Esophagus (tissue), 2 donors: ENCODE measurements around the gene TBX10. TPM values are rescaled to one million over a fixed set of nuclear protein-coding genes. Genes with fewer than 3 reads are reported as not detected.
A peak's percentile ranks its signal among the peaks of the same experiment; 100 is the strongest.

Experiments used
- H3K27ac ChIP-seq, 2 donors: one replicate each; pipeline ENCODE4 v1.5.1; 2013; ENCODE audit warnings: low read depth in 2 of 2, mild to moderate bottlenecking in 2 of 2, inconsistent platforms in 1 of 2, low read length in 1 of 2, moderate library complexity in 1 of 2
- H3K27me3 ChIP-seq, 2 donors: one replicate each; pipeline ENCODE4 v1.6.1; 2013; ENCODE audit warnings: low read length in 2 of 2, control low read depth in 1 of 2, mild to moderate bottlenecking in 1 of 2; ENCODE audit not compliant: insufficient read depth in 2 of 2, control insufficient read depth in 1 of 2
- H3K36me3 ChIP-seq, 2 donors: one replicate each; pipeline ENCODE4 v1.6.1; 2013; ENCODE audit warnings: low read length in 1 of 2; ENCODE audit not compliant: control insufficient read depth in 2 of 2, insufficient read depth in 2 of 2
- H3K4me1 ChIP-seq, 2 donors: one replicate each; pipeline ENCODE4 v1.6.1; 2013; ENCODE audit warnings: low read length in 1 of 2; ENCODE audit not compliant: control insufficient read depth in 2 of 2, insufficient read depth in 2 of 2
- H3K4me3 ChIP-seq, 2 donors: one replicate each; pipeline ENCODE4 v1.5.1; 2013; ENCODE audit warnings: low read length in 2 of 2, mild to moderate bottlenecking in 2 of 2, low read depth in 1 of 2, moderate library complexity in 1 of 2
- H3K9me3 ChIP-seq, 2 donors: one replicate each; pipeline ENCODE4 v1.6.1; 2013; ENCODE audit warnings: mild to moderate bottlenecking in 2 of 2, low read depth in 1 of 2, low read length in 1 of 2, moderate library complexity in 1 of 2; ENCODE audit not compliant: control insufficient read depth in 2 of 2, insufficient read depth in 1 of 2
- WGBS, 2 donors: extraction: QIAGEN DNeasy Blood & Tissue Kit; methylation state at CpG; one replicate each; pipeline ENCODE4 v1.1.7; 2013; 5-methylcytosine and 5-hydroxymethylcytosine counted together
- polyA plus RNA-seq, 2 donors: library from polyadenylated mRNA; stranded (reverse); fragments of 200-250 nt; gene quantifications; one replicate each; pipeline ENCODE4 v1.2.3, GENCODE V29; 2013
- donor health status: healthy with polysubstance abuse.
- donor health status: Bipolar disorder and iron deficiency.

Gene TBX10
- polyA plus RNA-seq, 2 donors = not detected

DNA sequence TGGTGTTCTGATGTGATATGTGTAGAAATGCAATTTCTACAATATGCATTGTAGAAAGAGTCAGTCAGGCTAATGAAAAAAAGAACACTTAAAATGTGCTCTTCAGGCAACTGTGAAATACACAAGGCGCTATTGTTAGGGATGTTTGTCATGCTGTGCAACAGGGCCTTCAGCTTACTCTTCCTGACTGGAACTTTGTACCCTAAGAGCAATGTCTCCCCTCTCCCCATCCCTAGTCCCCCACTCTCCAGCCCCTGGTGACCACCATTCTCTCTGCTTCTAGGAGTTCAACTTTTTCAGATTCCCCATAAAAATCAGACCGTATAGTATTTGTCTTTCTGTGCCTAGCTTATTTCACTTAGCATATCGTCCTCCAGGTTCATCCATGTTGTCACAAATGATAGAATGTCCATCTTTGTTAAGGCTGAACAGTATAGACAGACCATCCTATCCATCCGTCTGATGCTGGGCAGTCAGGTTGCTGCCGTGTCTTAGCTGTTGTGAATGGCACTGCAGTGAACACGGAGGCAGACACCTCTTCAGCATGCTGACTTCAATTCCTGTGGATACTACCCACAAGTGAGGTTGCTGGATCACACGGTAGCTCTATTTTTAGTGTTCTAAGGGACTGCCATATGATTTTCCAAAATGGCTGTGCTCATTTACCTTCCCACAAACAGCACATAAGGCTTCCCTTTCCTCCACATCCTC lies 22.2 kb downstream of the TBX10 start:
- peaks cover 0 to 18% of the 10 kb centered on the region in 2 donors for H3K4me1 ChIP-seq
- 80 to 82% methylated on average over 7 of the region's 7 CpGs for WGBS, 2 donors

DNA sequence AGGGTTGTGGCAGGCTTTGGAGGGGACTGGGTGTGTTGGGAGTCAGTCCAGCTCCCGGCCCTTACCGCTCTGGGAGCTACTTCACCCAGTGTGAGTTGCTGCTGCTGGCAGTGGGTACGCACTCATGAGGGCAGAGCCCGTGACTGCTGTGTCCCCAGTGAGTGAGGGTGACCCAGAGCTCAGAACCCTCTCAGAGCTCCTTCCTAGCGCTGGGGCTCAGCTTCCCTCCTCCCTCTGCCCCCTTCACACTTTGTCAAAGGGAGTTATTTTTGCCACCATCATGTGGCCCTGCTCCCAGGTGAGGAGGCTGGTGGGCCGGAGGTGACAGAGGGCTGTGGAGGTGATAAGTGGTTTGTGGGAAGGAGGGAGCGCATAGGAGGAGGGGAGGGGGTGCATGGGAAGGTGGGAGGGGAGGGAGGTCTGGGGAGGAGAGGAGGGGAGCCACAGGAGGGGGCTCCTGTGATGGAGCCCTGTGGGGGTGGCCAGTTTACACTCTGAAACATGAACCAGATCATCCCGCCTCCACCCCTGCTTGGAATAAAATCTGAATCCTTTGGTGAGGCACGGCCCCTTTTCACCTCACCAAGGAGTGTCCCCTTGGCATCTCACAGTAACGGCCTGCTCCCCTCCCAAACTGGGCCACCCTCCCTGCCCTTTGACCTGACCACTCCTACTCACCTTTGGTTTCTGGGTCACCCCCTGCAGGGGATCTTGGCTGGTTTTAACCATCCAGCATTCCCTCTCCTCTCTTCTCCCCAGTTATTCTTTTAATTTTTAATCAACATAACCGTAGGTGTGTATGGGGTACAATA lies 22.9 kb downstream of the TBX10 start:
- no peaks in the 10 kb centered on the region for H3K27me3 ChIP-seq
- no peak overlapping the region for H3K27ac ChIP-seq
- peaks cover 10 to 11% of the 10 kb centered on the region in 2 donors for H3K36me3 ChIP-seq
- no peak overlapping the region for H3K4me3 ChIP-seq
- WGBS, 2 donors = 39 to 46% methylated on average over 9 to 11 of the region's 11 CpGs
- H3K9me3 ChIP-seq = no peaks in the 10 kb centered on the region
- peaks cover 0 to 18% of the 10 kb centered on the region in 2 donors for H3K4me1 ChIP-seq

More for the DNA sequence above, 22.2 kb downstream of the TBX10 start:
- Histone ChIP-seq H3K27me3 (no peaks in the 10 kb centered on the region), H3K4me3 (no peak overlapping the region), H3K9me3 (no peaks in the 10 kb centered on the region), H3K27ac (no peak overlapping the region), H3K36me3 (peaks cover 3 to 6% of the 10 kb centered on the region in 2 donors)

DNA sequence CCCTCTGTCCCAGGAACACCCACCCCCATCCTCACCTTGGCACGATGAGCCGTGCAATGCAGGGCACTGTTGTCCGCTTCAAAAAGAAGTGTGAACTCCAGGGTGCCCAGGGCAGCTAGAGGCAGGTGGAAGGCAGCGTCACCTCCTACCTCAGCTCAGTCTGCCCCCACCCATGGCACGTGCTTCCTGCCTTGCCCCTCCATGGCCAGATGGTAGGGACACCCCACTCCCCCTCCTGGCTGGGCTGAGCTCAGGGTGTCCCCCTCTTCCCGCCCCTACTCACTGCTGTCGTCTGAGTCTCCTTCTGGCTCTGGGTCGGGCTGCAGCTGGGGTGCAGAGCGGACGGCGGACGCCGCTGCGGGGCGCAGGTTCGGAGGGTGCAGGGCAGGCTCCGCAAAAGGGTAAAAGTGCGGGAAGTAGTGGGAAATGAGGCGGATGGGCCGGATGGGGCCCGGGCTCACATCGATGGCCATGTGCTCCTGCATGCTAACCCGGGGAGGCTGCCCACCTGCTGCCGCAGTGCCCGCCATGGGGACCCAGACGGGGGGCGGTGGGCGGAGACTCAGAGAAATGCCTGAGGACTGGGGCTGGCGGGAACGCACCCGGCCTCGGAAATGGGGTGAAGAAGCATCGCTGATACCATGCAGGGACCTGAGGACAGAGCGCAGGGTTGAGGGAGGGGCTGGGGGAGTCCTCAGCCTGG lies 23.7 kb downstream of the TBX10 start:
- Histone ChIP-seq H3K4me1 (peaks cover 0 to 18% of the 10 kb centered on the region in 2 donors), H3K9me3 (no peaks in the 10 kb centered on the region), H3K4me3 (no peak overlapping the region), H3K27me3 (no peaks in the 10 kb centered on the region), H3K36me3 (peaks cover 18% of the 10 kb centered on the region in 2 donors), H3K27ac (no peak overlapping the region)
- 29 to 33% methylated on average over 27 to 34 of the region's 34 CpGs for WGBS, 2 donors

DNA sequence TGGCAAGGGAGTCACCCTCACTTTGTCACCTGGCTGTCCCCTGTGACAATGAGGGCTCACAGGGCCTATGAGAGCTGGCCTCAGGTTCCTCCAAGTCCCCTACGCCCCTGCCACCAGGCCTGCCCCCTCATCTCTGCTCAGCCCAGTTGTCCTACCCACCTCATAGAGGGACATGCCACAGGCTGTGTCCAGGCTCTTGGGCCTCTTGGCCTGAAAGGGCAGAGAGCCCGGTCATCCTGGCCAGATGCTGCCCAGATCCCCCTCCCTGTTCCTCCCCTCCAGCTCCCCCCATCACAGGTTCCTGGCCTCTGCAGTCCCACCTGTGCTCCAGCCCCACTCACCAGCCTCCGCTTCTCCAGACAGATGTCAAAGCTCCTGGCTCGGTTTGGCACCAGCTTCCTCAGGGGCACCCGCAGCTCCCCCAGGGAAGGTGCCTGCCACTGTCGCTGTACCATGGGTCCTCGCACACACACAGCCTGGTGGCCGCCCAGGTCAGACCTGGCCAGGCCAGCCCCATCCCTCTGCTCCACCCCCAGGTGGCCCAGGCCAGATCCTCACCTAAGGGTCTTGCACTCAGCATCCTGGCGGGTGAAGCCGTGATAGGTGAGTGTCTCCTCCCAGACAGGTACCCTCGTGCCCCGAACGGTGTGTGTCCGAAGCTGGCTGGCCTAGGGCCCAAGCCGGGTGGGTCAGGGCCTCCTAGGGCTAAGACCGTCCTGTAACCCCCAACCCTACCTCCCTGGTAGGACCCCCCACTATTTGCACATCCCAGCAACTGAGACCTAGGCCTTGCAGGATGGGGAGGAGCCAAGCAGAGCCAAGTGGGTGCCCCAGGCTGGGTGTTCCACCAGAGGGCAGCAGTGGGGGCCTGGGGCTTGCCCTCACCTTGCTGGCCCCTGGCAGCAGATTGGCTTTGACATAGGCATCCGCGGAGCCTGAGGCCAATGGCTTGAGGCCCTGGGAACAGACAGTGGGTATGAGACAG lies 24.5 kb downstream of the TBX10 start:
- peak overlapping the region in 1 of 2 donors; percentile 71 for H3K27ac ChIP-seq
- H3K4me3 ChIP-seq = no peak overlapping the region
- peaks cover 0 to 18% of the 10 kb centered on the region in 2 donors for H3K4me1 ChIP-seq
- peaks cover 25% of the 10 kb centered on the region in 2 donors for H3K36me3 ChIP-seq
- H3K9me3 ChIP-seq = no peaks in the 10 kb centered on the region
- H3K27me3 ChIP-seq = no peaks in the 10 kb centered on the region
- 82 to 85% methylated on average over 18 of the region's 18 CpGs for WGBS, 2 donors

DNA sequence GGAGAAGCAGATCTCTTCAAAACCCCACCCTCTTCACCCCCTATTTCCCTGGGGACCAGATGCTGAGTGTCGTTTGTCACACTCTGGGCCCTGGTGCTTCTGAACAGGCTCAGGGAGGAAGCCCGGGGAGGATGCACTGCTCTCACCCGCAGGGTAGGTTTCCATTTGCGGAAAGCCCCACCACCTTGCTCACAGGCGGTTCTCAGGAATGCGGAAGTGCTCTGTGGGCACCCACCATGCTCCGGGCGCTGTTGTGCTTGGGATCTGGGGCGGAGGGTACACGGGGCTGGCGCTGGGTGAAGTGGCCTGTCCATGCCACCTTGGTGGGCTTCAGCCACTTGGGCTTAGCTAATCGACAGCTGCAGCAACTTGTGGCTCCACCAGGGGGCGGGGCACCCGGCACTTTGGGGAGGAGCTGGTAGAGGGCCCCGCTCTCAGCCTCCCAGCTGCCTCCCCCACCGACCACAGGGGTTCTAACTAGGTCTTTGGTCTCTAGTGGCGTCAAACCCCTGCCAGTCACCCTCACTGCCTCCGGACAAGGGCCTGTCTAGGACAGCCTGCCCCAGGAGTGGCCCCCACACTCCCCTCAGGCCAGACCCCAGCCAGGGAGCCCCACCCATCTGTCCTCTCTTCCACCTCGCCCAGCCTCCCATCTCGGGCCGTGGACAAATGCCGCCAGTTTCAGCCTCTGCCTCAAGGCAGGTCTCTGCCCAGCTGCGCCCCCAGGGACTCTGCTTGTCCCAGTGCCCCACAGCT lies 25.4 kb downstream of the TBX10 start:
- WGBS, 2 donors = 10 to 14% methylated on average over 23 of the region's 23 CpGs
- Histone ChIP-seq H3K4me3 (peak overlapping the region; percentile 26 to 45), H3K36me3 (peaks cover 29% of the 10 kb centered on the region in 2 donors), H3K9me3 (no peaks in the 10 kb centered on the region), H3K4me1 (peaks cover 0 to 18% of the 10 kb centered on the region in 2 donors), H3K27ac (peak overlapping the region; percentile 70 to 71), H3K27me3 (no peaks in the 10 kb centered on the region)

DNA sequence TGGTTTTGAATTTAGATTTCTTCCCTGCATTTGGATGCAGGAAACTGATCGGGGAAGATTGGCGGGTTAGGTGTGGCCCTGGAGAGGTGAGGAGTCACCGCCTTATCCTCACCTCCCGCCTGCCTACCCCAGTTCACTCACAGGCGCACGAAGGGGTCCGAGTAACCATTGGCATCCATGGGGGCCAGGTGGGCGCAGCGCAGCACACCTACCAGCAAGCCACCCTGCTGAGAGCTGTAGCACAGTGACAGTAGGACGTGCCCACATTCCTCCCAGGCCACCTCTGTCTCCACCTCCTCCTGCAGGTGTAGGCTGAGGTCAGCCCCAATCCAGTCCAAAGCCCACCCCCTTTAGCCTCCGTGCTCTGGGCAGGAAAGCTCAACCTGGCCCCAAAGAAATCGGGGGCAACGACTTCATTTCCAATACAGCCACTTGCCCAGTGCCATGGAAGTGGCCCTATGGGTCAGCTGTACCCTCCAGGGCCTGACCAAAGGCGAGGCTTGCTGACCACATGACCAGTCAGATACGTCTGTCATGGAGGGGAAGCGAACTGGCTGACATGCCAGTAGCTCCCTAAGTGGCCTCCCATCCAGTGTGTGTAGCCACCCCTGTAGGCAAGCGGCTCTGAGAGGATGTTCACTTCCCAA lies 26.1 kb downstream of the TBX10 start:
- peaks cover 29 to 31% of the 10 kb centered on the region in 2 donors for H3K36me3 ChIP-seq
- H3K9me3 ChIP-seq = no peaks in the 10 kb centered on the region
- 77 to 79% methylated on average over 17 of the region's 17 CpGs for WGBS, 2 donors
- no peaks in the 10 kb centered on the region for H3K27me3 ChIP-seq
- peaks cover 0 to 18% of the 10 kb centered on the region in 2 donors for H3K4me1 ChIP-seq
- H3K27ac ChIP-seq = peak overlapping the region; percentile 70 to 71
- no peak overlapping the region for H3K4me3 ChIP-seq

DNA sequence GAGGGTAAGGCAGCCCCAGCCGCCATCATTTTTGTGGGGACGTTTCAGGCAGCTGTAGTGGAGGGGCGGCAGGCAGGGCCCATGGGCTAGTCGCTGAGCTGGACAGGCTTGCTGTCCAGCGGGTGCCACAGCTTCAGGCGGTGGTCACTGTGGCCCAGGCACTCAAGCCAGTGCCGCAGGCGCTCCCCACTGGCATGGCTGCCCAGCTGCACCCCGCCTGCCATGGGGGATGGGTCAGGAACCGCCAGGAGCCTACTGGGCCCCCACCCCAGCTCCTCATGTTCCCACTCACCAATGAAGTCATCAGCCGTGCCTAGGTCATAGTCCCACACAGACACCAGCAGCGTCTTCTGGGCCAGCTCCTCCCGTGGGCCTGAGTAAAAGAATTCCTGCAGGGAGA lies 26.8 kb downstream of the TBX10 start:
- Histone ChIP-seq H3K4me1 (peaks cover 0 to 20% of the 10 kb centered on the region in 2 donors), H3K27ac (peak overlapping the region in 1 of 2 donors; percentile 17), H3K4me3 (no peak overlapping the region), H3K36me3 (peaks cover 29 to 31% of the 10 kb centered on the region in 2 donors), H3K9me3 (no peaks in the 10 kb centered on the region), H3K27me3 (no peaks in the 10 kb centered on the region)
- WGBS, 2 donors = 88 to 93% methylated on average over 13 of the region's 13 CpGs
